Activated CD8-positive, alpha-beta memory T cell treated with anti-CD3 and anti-CD28 coated beads, Interleukin-2, amount 50 U/mL, for 1 hour (primary cell): ENCODE data around the gene SMARCE1.
"Not testable (repeated sequence)": the region's sequence is repeated elsewhere in the genome, so short reads cannot be mapped to it uniquely, and the experiment has no call there.

Source experiments
- DNase-seq: peaks from one replicate; pipeline ENCODE4 v3.0.0-alpha.2; 2020; ENCODE audit errors: extremely low read depth

The SMARCE1 gene

DNA sequence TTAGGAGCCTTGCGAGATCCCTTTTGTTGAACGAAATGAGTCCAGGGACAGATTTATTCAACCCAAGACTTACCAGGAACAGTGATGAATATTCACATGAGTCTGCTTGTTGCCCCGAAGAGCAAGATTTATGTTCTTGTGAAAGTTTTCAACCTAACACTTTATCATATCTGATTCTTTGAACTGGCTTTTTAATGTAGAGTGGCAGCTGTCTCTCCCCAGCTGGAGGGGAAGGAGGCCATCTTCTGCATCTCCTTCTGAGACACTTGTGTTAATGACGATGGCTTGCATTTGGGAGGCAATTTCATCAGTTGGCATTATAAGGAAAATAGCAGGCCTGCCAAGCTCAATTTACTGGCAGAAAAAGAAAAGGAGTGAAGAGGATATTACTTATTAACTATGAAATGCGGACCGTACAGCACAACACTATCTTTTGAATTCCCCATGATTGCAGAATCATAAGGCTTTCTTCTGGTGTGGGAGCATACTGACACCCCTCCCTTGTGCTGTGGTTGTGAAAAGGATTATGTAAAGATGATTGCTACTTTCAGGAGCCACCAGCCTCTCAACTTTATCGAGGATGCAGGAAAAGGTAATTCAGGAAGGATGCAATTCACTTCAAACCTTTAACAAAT is 35.7 kb downstream of the SMARCE1 start:
- no peak for DNase-seq

DNA sequence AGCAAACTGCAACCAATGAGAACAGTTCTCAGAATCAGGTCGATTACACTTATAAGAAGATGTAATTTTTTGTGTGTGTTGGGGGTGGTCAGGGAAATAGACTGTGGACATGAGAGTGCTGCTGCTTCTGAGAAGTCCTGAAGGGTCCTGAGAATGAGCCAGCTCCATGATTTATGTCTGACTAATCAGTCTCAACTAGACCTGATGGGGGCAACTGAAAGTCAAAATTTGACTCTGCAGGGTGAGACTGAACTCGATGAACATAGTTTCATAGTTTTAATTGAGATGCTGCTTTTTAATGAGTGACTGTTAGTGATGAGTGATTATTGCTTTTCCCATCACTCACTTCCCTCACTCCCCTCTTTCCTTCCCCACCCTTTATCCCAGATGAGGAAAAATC is 37.3 kb downstream of the SMARCE1 start:
- DNase-seq: no peak

DNA sequence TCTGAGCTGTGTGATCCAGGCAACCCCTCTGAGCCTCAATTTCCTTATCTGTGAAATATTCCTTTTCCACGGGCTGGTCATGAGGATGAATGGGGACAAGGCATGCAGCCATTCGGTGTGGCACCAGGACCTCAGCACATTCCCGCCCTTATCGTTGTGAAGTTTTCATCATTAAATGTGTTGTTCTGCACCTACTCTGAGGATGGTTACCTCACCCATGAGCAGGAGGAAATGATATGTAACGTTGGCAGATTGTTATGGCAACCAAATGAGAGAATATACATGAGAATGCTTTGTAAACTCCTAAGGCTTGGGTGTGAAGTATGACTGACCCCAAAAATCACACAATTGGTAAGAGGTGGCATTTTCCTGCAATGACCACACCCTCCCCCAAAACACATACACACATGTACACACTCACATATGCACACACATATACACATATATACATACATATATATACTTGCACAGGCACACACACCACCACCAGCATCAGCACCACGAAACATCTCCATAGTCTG is 39.5 kb downstream of the SMARCE1 start:
- DNase-seq: no peak

DNA sequence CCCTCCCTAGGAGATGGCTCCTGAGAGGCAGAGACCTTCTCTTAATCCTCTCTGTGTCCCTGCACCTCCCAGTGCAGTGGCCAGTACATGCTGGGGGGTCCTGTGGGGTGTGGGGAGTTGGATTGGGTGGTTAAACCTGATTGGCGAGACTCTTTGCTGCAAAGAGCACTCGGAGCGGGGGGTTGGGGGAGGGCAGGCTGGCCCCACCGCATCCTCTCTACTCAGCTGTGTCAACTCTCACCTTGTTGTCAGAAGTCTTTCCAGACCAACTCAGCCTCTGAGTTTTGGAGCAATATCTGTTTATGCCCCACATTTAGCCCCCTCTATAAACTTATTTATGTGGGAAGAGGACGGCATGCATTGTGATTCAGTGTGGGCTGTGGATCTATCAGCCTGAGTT is 40.0 kb downstream of the SMARCE1 start:
- no peak for DNase-seq

GRCh38 chr17:40606548-40607353 is 40.9 kb downstream of the SMARCE1 start:
- DNase-seq: no peak

DNA sequence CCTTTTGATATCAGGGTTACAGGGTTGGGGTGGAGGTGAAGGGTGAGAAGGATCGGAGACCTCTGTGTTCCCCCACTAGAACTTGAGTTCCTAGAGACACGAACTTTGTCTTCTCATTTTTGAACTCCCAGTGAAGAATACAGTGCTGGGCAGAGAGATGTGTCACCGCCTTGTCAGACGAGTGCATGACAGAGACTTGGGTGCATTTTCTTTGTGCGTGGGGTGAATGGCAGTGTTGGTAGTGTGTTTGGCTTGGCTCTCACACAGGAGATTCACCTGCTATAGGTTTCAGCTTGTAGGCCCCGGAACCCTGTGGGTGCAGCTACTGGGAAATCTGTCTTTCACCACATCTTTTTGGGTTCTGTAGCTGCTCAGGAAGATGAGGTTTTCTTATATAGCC is 42.3 kb downstream of the SMARCE1 start:
- no peak for DNase-seq

DNA sequence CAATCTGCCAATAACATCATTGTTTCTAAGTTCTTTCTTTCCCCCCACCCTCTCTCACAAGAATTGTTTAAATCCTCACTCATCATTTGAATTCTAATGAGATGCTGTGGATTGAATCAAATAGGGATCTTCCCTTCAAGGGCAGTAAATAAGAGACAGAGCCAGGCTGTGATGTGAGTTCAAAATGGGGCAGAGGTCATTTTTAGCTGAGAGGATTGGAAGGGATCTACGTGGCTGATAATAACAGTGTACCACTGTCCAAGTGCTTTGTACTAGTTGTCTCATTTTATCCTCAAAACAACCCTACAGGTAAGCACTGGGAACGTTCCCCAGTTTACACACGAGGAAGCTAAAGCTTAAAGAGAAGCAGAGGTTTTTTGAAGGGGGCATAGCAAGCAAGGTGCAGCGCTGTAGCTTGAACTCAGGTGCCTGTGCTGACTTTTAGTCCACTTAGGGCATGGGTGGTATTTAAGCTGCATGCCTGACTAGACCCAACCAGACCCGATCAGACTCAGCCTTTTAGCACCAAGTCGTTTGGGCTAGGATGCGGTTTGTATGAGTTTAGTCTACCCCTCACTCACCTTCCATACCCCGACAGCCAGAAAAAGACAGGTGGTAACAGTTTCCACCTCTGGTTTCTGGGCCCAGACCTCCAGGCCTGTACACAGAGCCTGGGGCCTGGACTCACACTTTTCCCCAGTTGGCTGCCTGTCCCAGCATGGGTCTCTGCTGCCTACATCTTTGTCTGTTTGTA is 43.1 kb downstream of the SMARCE1 start:
- DNase-seq: no peak

- DNase-seq: no peak
These were observed 44.9 kb downstream of the SMARCE1 start for GRCh38 chr17:40602445-40603443.

GRCh38 chr17:40600486-40601046 is 47.1 kb downstream of the SMARCE1 start:
- no peak for DNase-seq

- DNase-seq: no peak
These were observed 48.2 kb downstream of the SMARCE1 start for GRCh38 chr17:40599468-40599763.

- no peak for DNase-seq
These were observed 48.8 kb downstream of the SMARCE1 start for GRCh38 chr17:40598619-40599467.

DNA sequence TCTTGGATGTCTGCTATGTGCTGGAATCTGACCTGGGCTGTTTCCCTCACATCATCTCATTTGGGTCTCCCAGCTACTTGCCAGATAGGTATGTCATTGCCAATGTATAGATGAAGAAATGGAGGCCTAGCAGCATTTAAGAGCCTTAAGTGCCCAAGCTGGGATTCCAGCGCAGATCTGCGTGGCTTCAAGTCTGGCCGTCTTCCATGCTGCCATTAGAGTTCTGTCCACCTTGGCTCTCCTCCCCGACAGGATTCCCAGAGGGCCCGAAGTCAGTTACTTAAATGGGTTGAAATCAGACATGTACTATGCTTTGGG is 49.4 kb downstream of the SMARCE1 start:
- DNase-seq: no peak

DNA sequence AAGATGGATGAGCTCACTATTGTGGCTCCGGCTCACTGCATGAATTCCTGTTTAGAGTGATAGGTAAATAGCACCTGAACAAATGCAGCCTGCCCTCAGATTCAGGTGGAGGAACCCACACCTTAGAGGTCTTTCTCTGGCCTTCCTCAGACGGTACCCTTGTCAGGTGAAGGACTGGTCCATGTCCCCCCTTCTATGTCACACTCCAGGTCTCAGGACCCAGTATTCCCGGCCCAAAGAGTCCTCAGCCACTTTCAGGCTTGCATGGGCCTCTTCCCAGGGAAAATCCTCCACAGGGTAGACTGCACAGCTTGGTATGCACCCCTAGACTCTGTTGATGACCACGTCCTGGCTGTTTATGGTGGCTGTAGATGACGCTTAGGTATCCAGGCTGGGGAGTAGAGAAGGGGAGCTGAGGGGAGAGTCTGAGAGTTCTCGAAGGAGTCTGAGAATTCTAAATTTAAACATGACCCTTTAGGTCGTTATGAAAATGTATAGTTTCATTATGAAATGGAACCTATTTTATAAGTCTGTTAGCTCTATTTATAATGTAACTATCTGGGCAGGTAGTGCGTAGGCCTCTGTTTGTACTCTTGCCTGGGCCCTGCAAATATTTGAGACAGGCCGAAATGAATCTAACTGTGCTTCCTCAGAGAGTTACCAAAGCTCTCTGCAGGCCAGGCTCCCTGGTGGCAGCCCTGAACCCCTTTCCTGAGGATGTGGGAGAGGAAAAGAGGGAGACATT is 49.9 kb downstream of the SMARCE1 start:
- DNase-seq: no peak

DNA sequence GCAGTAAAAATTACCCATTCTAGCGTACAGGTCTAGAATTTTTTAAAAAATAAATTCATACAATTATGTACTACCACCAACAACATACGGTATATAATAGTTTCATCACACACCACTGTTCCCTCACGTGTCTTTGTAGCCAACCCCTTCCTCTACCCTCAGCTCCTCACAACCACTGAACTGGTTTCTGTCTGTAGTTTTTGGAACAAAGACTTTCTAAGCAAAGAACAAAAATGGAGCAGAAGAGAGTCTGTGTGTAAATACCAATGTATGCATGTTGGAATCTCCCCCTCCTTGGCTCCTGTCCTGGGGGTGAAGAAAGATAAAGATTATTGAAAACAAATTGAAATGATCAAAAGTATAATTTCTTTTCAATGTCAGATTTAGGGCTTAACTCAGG is 50.5 kb downstream of the SMARCE1 start:
- no peak for DNase-seq

- DNase-seq: no peak
These were observed 51.2 kb downstream of the SMARCE1 start for GRCh38 chr17:40596261-40596919.

DNA sequence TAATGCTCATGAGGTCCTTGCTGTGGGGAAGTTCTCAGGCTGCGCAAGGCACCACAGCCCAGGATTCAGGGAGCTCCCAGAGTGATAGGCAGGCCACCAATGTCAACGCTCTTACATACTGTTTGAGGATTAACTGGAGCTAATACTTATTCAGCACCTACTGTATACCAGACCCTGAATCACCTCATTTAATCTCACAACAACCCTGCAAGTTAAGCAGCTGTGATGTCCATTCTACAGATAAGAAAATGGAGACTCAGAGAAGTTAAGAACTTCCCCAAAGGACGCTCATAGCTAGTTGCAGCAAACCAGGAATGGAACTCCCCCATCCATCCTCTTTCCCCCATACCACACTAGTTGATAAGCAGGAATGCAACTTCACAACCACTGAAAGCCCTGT is 56.9 kb downstream of the SMARCE1 start:
- no peak for DNase-seq

- DNase-seq: no peak
These were observed 59.1 kb downstream of the SMARCE1 start for GRCh38 chr17:40588552-40588951.

GRCh38 chr17:40586264-40586663 is 61.4 kb downstream of the SMARCE1 start:
- DNase-seq: not testable (repeated sequence)

- DNase-seq: not testable (repeated sequence)
These were observed 62.7 kb downstream of the SMARCE1 start for GRCh38 chr17:40584950-40585349.
